ENCODE data around the gene RADIL.

The RADIL gene

DNA sequence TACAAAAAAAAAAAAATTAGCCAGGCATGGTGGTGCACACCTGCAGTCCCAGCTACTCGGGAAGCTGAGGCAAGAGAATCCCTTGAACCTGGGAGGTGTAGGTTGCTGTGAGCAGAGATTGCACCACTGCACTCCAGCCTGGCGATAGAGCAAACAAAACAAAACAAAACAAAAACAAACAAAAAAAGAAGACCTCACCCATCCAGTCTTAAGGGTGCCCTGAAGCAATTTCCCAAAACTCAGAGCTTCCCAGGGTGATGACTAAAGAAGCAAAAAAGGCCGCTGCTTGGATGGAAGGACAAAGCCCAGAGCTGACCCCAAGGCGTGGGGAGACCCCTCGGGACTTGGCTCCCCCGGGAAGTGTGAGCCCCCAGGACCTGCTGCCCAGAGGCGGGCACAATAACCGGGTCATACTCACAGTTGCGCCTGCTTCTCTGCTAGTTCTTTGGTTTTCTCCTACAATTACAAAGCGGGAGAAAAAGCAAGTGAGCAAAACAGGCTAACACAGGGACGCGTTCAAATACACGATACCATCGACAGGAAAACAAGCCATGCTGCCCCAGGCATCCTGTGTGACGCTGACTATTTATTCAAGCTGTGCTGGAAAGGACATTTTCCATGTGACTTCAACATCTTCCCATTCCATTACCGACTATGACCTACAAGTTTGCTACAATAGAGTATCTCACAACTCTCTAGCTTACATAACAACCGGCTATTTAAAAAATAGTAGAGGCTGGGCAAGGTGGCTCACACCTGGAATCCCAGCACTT lies 51.6 kb downstream of the RADIL start:
- H3K4me3 ChIP-seq (ENCODE audit: low read depth, low read length): no peak overlapping the region
- TF ChIP-seq, protein P1, sequence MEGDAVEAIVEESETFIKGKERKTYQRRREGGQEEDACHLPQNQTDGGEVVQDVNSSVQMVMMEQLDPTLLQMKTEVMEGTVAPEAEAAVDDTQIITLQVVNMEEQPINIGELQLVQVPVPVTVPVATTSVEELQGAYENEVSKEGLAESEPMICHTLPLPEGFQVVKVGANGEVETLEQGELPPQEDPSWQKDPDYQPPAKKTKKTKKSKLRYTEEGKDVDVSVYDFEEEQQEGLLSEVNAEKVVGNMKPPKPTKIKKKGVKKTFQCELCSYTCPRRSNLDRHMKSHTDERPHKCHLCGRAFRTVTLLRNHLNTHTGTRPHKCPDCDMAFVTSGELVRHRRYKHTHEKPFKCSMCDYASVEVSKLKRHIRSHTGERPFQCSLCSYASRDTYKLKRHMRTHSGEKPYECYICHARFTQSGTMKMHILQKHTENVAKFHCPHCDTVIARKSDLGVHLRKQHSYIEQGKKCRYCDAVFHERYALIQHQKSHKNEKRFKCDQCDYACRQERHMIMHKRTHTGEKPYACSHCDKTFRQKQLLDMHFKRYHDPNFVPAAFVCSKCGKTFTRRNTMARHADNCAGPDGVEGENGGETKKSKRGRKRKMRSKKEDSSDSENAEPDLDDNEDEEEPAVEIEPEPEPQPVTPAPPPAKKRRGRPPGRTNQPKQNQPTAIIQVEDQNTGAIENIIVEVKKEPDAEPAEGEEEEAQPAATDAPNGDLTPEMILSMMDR (IDR thresholded peaks at IDR 0.05; ENCODE audit: low read depth, low read length): no peak
- DNase-seq (ENCODE audit: low read depth, low spot score): no peak
- in situ Hi-C loops (cut with HindIII; ENCODE audit: low sequenced_read_pairs): no loop called here

DNA sequence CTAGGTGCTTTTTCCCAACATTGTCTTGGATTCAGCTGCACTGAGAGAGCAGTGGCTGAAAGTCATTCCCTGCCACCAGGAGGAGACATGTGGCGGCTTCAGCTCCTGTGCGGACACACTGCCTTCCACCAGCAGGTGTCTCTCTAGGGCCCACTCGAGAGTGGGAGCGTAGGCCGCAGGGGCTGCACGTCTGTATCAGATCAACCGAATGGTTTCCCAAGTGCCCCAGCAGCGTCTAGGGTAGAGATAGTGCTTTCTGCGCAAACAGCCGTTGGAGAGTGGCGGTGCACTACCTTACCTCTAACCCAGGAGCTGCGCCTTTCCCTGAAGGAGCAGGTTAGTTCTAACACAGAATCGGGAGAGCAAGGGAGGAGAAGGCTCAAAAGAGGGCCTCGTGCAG lies 53.3 kb downstream of the RADIL start:
- H3K4me3 ChIP-seq (ENCODE audit: low read depth, low read length): no peak overlapping the region
- in situ Hi-C loops (cut with HindIII; ENCODE audit: low sequenced_read_pairs): no loop called here
- TF ChIP-seq, protein P1 (IDR thresholded peaks at IDR 0.05; ENCODE audit: low read depth, low read length): peak; percentile 94
- peak; percentile 55 for DNase-seq (ENCODE audit: low read depth, low spot score)

DNA sequence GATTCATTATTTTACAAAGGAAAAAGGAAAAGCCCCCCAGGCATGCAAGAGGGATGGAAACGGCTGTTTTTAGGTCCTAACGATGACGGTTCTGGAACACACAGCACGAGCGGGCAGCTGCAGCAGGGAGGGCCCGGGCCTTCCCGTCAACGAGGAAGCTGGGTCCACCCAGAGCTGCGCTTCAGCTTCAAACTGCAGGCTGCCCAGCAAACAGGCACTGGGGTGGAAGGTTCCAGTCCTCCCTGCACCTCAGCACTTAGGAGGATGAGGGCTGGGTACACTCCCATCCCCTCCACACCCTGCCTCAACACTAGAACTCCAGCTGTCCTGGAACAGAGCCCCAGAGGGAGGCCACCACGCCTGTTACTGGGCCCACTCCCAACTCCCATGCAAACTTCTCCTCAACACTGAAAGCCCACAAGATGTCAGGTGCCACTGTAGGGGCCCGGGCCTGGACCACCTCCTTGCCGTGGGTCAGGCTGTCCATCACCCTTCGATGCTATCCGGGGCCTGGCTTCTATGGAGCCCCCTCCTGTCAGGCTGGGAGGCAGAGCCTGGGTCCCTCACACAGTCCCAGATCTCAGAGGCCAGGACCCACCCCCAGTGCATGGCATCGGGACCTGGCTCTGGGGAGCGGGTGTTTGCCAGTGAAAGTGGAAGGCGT lies 54.7 kb downstream of the RADIL start:
- H3K4me3 ChIP-seq (ENCODE audit: low read depth, low read length): no peak overlapping the region
- in situ Hi-C loops (cut with HindIII; ENCODE audit: low sequenced_read_pairs): no loop called here
- DNase-seq (ENCODE audit: low read depth, low spot score): no peak
- TF ChIP-seq, protein P1 (IDR thresholded peaks at IDR 0.05; ENCODE audit: low read depth, low read length): no peak

DNA sequence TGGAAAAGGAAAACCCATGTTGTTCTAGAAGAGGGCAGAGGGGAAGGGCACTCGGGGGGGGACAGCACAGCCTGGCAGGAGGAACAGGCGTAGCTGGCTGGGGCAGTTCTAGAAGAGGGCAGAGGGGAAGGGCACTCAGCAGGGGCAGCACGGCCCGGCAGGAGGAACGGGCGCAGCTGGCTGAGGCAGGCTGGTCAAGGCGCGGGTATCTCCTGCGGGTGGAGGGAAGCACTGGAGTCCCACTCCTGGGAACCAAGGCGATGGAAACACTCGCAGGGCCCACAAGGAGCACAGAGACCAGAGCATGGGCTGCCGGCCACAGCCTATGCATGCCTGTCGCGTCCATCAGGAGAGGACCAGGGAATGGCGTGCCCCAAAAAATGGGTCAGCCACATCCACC lies 58.4 kb downstream of the RADIL start:
- no peak for DNase-seq (ENCODE audit: low read depth, low spot score)
- no peak overlapping the region for H3K4me3 ChIP-seq (ENCODE audit: low read depth, low read length)
- TF ChIP-seq, protein P1 (IDR thresholded peaks at IDR 0.05; ENCODE audit: low read depth, low read length): no peak
- in situ Hi-C loops (cut with HindIII; ENCODE audit: low sequenced_read_pairs): no loop called here

DNA sequence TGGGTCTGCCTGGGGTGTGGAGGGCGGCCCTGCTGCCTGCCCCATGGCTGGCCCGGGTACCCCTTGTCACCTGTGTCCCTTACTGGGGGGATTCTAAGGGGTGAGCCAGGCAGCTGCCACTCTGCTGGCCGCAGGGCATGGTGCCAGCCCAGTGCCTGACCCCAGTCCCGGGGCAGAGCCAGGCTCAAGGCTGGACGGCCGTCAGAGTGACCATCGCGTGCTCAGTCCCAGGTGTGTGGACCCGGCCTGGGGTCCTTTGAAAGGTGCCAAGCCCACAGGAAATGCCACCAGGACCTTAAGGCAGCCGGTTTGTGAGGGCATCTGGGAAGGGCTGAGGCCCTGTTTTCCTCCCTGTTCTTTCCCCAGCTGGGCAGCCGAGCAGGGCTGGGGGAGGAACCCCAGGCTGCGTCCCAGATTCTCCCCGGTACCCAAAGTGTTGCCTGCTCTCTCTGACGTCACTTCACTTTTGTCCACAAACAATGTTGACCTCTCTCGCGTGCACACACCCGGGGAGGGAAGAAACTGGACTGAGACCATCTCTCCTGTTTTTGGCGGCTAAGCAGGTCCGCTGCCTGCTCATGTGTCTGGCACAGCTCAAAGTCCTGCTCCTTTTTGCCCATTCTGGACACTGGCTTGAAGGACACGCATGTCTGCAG lies 59.3 kb downstream of the RADIL start:
- no peak for DNase-seq (ENCODE audit: low read depth, low spot score)
- in situ Hi-C loops (cut with HindIII; ENCODE audit: low sequenced_read_pairs): no loop called here
- TF ChIP-seq, protein P1 (IDR thresholded peaks at IDR 0.05; ENCODE audit: low read depth, low read length): no peak
- no peak overlapping the region for H3K4me3 ChIP-seq (ENCODE audit: low read depth, low read length)

DNA sequence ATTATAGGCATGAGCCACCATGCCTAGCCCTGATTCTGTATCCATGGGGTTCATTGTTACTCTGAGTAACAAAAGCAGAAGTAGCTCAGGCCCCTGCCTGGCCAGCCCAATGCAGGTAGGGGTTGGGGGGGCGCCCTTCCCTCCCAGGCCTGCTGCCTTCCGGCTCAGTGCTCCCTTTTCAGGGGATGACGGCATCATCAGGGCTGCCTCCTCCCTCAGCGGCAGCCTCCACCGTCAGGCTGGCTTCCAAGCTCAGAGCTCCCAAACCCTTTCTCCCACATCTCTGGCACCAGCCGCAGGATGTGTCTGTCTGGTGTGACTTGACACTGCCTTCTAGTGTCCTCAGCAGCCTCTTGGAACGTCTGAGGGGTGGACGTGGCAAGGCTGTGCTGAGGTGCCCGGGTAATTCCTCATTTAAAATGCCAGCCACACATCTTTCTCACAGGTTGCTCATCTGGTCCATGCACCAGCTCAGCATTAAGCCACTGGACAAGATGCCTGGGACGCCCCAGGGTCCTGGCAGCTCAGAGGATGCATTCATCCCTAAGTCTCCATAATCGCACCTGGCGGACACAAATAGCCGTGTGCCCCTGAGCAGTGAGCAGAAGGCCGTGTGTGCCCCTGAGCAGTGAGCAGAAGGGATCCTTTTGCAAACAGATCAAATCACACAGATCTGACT lies 59.9 kb downstream of the RADIL start:
- TF ChIP-seq, protein P1 (IDR thresholded peaks at IDR 0.05; ENCODE audit: low read depth, low read length): no peak
- no peak for DNase-seq (ENCODE audit: low read depth, low spot score)
- H3K4me3 ChIP-seq (ENCODE audit: low read depth, low read length): no peak overlapping the region
- in situ Hi-C loops (cut with HindIII; ENCODE audit: low sequenced_read_pairs): no loop called here

Data from astrocyte of the spinal cord (primary cell).